HG03103 (cell line): ENCODE data around the gene CEP135.
"Not testable (repeated sequence)": the region's sequence is repeated elsewhere in the genome, so short reads cannot be mapped to it uniquely, and the experiment has no call there.

Source experiments
- ATAC-seq: cut with Tn5 transposase; IDR thresholded peaks from one replicate; pipeline ENCODE4 v1.9.1; 2021; ENCODE audit warnings: low read depth; ENCODE audit not compliant: unreplicated experiment

The CEP135 gene

DNA sequence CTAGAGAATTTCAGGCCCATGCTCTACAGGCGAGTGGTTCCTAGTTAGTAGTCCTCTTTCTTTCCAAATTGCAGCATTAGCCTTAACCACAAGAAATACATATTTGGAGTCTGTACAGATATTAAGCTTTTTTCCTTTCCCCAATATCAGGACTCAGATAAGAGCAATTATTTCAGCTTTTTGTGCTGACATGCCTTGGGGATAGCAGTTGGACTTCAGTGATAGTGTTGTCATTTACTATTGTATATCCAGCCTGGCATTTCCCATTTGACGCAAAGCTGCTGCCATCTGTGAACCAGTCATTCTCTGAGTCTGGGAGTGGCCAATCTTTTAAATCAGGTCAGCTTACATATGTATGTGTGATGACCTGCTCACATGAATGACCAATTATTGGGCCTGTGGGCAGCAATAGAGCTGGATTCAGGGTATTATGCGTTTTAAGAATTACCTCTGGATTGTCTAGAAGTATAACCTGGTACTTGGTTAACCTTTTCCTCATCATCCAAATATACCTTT, 6.8 kb upstream of the CEP135 start:
- ATAC-seq = no peak

DNA sequence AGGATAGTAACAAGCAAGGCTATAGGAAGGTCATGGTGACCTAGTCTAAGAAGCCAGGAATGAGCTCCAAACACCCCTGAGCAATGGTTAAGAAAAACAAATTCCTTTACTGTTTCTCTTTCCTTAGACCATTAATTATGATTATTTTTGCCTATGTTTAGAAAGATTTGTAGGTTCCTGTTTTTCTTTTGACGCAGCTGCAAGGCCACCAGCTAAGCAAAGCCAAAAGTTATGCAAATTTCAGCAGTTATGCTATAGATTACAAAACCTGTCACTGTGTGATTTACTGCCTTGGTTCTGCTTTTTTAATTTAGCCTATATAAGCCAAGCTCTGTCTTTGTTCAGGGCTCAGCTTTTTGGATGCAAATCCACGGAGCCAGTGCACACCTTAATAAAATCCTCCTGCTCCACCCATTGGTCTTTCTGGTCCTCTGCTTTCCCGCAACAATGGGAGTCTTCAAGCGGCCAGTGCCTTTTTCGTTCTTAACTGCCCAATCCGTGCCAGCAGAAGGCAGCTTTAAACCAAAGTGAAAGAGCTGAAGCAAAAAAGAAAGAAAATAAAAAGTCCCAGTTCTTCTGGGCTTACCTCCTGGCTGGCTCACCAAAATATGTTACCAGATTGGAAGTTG, 1.4 kb upstream of the CEP135 start:
- ATAC-seq = peak; percentile 36

DNA sequence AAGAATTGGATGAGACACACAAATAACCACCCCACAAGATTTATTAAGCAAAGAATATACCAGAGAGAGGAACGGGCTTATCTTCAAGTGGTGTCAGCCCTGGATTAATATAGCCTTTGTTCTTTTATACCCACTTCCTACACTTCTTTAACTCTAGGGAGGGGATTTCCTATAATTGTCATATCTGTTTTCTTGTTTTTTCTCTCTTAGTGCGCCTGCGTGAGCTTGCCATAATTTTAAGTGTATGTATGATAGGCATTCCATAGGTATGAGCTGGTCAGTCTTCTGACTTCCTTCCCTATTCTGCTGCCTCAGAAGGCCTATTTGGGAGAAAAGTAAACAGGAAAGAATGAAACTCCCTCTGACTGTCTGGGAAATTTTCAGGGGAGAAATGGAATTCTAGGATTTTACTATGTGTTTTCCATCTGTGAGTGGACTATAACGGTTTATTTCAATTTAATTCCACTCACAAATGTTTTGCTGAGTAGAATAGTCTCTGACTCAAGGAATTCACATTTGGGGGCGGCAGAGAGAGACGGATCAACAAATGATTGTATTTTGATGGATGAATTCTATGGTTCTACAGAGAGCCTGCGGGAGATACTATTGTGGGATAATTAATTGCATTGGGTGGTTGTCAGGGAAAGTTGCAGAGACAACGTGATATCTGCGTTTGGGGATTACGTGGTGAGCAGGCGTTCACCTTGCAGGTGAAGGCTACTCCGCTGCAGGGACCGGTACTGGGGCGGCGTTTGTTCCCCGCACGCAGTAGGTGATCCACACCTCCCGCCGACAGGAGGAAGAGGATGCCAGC, 626 bp upstream of the CEP135 start:
- ATAC-seq = no peak

DNA sequence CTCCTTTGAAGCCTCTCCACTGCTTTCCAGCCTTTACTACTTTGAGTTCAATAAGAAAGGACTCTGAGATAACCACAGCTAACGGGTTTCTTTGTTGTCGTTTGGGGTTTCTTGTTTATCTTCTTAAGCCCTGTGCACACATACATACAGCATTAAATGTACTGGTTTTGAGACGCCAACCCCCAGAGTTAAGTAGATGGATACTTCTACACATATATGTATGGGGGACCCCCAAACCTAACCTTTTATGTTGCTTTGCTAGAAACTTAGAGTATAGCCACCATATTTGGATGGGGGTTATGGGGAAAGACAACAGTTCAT, 697 bp downstream of the CEP135 start:
- no peak for ATAC-seq

DNA sequence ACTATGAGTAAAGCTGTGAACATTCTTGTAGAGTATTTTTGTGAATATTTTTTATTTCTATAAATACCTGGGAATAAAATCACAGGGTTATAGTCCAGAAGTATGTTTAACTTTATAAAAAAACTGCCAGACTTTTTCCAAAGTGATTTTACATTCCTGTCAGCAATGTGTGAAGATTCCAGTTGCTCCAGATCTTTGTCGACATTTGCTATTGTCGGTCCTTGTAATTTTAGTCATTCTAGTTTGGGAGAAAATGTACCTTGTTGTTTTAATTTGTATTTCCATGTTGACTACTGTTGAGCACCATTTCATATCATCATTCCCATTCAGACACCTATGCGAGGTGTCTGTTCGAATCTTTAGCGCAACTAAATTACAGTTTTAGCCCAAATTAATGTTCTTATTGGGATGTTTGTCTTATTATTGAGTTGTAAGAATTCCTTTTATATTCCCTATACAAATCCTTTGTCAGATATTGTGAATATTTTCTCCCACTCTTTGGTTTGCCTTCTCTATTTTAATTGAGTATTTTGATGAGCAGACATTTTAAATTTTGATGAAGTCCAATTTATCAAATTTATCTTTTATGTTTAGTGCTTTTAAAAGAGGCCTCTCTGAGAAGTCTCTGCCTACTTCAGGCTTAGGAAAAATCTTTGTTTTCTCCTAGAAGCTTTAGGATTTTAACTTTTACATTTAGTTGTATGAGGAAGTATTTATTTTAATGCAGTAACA, 2.6 kb downstream of the CEP135 start:
- ATAC-seq = no peak

DNA sequence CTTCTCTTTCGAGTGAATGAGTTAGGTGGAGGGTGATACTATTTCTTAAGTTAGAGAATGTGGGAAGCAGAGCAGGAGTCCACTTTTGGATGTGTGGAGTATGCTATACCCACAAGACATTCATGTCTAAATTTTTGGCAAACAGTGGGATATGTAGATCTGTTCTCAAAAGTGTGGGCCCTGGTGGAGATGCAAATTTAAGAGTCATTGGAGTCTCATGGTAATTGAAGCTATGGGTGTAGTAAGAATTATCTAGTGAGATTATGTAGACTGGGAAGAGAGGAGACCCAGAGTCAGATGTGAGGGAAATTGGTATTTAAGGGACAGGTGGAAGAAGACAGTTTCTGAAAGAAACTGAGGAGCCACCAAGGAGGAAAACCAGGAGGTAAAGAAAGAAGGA, 7.0 kb downstream of the CEP135 start:
- ATAC-seq = no peak

DNA sequence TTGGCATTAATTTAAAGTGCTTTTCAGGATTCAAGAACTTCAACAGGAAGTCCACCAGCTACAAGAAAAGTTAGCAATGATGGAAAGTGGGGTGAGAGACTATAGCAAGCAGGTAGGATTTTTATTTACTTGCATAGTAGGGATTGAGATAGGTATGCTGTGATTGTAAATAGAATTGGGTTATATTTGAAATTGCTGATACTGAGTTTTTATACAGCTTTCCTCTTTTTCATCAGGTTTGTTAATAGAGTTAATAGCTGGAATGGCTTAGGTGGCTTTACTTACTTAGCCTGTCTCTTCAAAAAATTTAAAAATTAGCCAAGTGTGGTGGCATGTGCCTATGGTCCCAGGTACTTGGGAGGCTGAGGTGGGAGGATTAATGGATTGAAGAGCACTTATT, 10.9 kb downstream of the CEP135 start:
- no peak for ATAC-seq

DNA sequence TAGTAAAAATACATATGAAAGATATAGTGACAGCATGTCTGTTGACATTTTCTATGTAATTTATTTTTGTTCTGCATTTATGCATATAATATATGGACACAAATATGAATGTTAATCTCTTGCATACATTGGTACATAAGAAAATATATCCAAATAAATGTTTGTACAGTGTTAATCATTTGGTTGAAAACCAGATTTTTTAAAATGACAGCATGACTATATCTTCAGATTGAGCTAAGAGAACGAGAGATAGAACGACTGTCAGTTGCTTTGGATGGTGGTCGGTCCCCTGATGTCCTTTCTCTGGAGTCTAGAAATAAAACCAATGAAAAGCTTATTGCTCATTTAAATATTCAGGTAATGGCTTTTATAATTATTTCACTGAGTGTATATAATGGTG, 15.3 kb downstream of the CEP135 start:
- no peak for ATAC-seq

DNA sequence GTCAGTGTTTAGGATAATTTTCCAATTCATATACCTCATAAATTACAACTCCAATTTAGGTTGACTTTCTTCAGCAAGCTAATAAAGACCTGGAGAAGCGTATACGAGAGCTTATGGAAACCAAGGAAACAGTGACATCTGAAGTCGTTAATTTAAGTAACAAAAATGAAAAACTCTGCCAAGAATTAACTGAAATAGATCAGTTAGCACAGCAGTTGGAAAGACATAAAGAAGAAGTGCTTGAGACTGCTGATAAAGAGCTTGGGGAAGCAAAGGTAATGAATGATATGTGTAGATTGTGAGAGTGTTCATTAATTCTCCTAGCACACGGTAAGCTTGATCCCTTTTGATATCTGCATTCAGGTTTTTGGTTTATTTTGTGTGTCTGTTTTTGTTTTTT, 16.8 kb downstream of the CEP135 start:
- ATAC-seq = no peak

DNA sequence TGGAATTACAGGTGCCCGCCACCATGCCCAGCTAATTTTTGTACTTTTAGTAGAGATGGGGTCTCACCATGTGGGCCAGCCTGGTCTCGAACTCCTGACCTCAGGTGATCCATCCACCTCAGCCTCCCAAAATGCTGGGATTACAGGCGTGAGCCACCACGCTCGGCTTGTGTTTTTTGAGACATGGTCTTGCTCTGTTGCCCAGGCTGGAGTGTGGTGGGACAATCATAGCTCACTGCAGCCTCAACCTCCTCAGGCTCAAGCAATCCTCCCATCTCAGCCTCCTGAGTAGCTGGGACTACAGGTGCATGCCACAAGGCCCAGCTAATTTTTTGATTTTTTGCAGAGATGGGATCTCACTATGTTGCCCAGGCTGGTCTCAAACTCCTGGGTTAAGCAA, 17.6 kb downstream of the CEP135 start:
- not testable (repeated sequence) for ATAC-seq

DNA sequence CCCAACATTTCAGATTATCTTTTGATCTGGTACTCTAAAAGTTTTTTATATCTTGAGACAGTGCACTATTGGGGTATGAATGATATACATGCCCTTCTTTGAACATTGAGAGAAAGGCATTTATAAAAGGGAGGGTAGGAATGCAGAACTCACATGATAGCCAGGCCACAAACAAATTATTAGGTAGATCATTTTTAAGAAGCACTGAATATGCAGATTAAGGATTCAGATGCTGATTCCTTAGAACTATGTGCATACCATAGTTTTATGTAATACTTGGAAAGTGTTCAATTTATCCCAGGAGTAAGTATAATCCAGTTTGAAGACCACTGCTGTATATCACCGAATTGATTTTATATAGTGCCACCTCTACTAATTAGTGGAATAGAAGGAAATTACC, 18.6 kb downstream of the CEP135 start:
- ATAC-seq = no peak

DNA sequence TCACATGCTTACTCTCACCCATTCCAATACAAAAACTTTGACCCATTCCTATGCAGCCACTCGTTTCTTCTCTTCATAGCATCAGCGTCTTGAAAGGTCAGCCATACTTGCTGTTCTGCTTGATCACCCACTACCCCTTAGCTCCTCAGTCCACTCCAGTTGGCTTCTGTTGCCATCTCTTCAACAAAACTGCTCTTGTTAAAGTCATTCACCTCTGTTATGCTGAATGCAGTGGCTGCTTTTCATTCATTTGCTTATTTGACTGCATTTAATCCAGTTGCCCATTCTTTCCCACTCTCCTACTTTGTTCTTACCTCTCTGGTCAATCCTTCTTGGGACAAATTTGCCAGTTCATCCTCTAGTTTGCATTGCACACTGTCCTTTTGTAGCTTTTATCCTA, 24.9 kb downstream of the CEP135 start:
- ATAC-seq = no peak

DNA sequence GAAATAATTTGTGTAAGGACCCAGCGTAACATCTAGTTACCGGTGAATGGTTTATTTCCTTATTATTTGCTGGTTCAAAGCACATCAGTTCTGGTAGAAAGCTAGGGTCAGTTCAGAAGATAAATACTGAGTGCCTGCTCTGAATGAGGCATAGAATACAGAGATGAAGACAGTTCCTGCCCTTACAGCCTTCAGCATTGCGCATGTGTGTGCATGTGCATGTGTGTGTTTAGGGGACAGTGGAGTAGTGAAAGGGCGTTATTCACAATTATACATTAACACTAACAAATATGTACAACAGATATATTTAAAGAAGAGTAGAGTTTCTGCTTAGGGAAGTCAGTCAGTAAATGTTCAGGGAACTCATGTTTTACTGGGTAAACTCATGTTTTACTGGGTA, 29.1 kb downstream of the CEP135 start:
- no peak for ATAC-seq

DNA sequence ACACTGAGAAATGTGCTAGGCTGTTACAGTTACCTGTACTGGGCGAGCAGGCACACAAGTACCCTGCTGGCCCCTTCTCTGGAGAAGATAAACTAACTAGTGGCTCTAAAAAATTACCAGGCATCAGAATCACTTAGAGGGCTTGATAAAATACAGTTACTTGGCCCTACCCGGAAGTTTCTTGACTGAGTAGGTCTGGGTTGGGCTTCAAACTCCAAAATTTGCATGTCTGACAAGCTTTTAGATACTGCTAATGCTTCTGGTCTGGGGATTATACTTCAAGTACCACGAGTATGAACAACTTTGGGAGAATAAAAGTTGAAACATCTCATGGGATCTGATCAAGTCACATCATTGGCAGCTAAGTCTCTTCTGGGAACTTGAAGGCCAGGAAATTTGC, 30.8 kb downstream of the CEP135 start:
- no peak for ATAC-seq

DNA sequence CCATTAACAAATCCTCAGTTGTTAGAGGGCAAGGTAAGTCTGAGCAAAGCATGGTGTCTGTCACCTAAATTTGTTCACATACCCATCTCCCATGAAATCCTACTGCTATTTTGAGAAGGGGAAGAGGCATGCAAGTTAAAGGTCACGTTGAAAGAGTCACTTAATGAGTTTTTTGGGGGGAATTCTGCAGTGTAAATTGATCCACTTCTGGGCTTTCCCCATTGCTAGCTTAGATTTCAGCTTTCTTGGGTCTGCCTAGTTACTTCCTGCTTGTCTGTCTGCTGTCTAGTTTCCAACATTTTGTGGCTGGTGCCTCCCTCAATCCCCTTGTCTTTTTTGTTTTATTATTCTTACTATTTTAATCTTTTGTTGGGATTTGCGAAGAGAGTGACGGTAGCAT, 32.0 kb downstream of the CEP135 start:
- ATAC-seq = no peak

DNA sequence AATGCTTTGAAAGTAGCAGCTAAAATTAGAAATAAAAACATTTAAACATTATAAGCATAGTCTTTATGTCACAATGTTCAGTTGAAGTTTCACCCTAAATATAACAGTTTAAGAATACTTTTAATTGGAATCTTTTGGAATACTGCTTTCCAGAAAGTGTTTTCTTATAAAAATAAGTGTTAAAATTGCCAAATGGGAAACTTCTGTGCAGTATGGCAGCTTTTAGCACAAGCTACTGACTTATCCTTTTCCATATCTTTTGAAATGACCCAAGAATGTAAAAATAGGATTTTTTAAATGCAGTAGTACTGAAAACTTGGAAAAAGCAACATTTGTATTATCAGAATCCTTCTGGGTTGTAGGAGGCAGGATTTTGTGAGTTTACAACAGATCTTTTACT, 34.2 kb downstream of the CEP135 start:
- no peak for ATAC-seq

DNA sequence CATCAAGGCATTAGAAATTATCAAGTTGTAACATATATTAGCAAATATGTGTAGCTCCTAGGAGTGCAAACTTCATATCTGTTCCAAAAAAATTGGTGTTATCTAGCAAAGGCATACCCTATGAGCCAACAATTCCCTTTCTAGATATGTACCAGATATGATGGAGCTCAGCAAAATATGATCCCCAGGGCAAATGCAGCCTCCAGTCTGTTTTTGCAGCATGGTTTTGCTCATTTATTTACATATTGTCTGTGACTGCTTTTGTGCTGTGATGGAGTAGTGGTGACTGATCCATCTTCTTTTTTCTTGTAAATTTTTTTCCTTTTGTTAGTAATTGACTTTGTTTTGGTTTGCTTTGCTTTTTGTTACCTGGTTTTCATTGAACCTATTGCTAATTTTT, 41.0 kb downstream of the CEP135 start:
- ATAC-seq = no peak

DNA sequence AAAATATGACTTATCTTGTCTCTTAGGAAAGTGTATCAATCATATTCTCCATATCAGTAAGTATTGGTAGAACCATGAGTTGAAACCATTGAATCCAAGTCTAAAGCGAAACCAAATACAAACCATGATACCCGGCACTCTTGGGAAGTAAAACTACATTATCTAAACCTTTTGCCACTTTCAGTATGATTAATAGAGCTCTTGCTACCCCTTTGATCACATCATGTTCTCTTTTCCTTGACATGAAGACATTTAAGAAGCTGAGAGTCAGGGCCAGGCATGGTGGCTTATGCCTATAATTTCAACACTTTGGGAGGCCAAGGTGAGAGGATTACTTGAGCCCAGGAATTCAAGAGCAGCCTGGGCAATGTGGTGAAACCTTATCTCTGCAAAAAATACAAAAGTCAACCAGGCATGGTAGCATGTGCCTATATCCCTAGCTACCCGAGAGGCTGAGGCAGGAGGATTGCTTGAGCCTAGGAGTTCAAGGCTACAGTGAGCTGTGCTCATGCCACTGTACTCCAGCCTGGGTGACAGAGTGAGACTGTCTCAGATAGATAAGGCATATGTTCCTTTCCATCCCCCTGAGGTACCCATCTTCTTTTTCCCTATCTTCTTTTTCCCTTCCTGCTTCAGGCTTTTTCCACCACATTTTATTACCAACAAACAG, 45.4 kb downstream of the CEP135 start:
- peak; percentile 78 for ATAC-seq

DNA sequence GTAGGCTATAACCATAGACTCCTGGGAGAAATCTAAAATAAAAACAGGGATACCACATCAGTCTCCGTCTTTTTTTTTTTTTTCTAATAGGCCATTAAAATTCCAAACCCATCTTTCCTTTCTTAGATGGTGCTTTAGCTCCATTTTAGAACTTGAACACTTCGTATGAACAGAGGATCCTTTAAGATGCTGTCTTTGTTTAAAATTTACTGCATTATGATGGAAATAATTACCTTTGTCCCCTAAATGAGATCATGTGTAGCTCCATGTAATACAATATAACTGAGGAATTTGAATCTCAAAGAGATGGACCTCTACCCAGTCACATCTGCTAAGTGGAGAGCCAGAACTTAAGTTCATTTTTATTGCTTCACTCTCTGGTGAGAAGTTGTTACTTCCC, 47.9 kb downstream of the CEP135 start:
- ATAC-seq = no peak

DNA sequence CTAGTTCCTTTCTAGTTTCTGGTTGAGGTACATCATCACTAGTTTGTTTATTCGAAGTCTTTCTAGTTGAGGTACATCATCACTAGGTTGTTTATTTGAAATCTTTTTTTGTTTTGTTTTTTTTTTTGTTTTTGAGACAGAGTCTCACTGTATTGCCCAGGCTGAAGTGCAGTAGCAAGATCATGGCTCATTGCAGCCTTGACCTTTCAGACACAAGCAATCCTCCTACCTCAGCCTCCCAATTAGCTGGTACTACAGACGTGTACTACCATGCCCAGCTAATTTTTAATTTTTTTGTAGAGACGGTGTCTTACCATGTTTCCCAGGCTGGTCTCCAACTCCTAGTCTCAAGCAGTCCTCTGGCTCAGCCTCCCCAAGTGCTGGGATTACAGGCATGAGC, 54.9 kb downstream of the CEP135 start:
- no peak for ATAC-seq

DNA sequence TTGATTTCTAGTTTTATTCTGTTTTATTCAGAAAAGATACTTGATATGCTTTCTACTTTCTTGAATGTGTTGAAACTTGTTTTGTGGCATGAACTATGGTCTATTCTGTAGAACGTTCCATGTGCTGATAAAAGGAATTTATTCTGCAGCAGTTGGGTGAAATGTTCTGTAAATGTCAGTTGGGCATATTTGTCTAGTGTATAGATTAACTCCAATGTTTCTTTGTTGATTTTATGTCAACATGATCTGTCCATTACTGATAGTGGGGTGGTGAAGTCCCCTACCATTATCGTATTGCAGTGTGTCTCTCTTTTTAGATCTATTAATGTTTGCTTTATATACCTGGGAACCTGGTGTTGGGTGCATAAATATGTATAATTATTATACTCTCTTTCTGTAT, 55.5 kb downstream of the CEP135 start:
- no peak for ATAC-seq
